Measurements from ENCODE around the gene OPCML.

DNA sequence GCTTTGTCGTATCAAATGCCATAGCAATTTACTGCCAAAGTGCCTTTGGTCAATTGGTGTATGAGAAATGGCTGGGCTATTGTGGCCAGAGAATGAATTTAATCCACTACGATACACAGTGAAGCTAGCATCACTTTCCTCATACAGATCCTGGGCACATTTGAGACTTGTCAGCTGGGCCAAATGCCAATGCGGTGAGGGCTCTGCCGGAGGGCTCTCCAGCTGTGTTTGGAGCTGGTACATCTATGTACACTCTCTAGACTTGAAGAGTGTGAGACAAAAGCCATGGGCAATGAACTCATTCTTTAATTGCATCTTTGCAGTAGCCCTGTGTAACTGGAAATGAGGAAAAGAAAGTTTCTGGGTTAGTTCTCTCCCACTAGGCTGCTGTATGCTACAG is 1109.0 kb downstream of the OPCML start:
- TF ChIP-seq, protein P1, sequence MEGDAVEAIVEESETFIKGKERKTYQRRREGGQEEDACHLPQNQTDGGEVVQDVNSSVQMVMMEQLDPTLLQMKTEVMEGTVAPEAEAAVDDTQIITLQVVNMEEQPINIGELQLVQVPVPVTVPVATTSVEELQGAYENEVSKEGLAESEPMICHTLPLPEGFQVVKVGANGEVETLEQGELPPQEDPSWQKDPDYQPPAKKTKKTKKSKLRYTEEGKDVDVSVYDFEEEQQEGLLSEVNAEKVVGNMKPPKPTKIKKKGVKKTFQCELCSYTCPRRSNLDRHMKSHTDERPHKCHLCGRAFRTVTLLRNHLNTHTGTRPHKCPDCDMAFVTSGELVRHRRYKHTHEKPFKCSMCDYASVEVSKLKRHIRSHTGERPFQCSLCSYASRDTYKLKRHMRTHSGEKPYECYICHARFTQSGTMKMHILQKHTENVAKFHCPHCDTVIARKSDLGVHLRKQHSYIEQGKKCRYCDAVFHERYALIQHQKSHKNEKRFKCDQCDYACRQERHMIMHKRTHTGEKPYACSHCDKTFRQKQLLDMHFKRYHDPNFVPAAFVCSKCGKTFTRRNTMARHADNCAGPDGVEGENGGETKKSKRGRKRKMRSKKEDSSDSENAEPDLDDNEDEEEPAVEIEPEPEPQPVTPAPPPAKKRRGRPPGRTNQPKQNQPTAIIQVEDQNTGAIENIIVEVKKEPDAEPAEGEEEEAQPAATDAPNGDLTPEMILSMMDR (IDR thresholded peaks at IDR 0.05) = no peak
- TF ChIP-seq EP300 (IDR thresholded peaks at IDR 0.05) (no peak), POLR2AphosphoS5 (IDR thresholded peaks at IDR 0.05) (no peak)

Data from suprapubic skin (tissue), 4 donors.